Gastroesophageal sphincter (tissue), 3 donors: ENCODE data around the gene KXD1.

Experiments
- CTCF ChIP-seq, 4 experiments: fragments of 200-600 bp in 2 of 4; fragments of 450-650 bp in 2 of 4; sonication (generic) in 1 of 4; IDR thresholded peaks; one replicate each; pipeline ENCODE4 v1.5.1; 2017 to 2019; ENCODE audit warnings: antibody characterized with exemption in 4 of 4, mild to moderate bottlenecking in 2 of 4, moderate library complexity in 2 of 4
- EP300 ChIP-seq: sonication (generic); formaldehyde crosslinking; IDR thresholded peaks from one replicate; pipeline ENCODE4 v1.6.1; 2017; ENCODE audit warnings: antibody characterized with exemption, mild to moderate bottlenecking

- TF ChIP-seq EP300 (no peak), CTCF (IDR thresholded peaks at IDR 0.05) (no peak)
These were observed 14.5 kb upstream of the KXD1 start, which contains the start of gene FKBP8 for GRCh38 chr19:18542941-18543813.
